SK-N-SH treated with all-trans-retinoic acid at 6 μM for 48 hours (cell line): ENCODE data around the gene SMCR8.

Experiments
- ATAC-seq: fragments of 200-7000 bp; cut with Tn5 transposase; 3 replicates; pipeline ENCODE4 v1.9.1; 2020; ENCODE audit warnings: mild to moderate bottlenecking, moderate library complexity
- ARNTL ChIP-seq: fragments of 450-650 bp; formaldehyde crosslinking; IDR thresholded peaks from 2 replicates; pipeline ENCODE4 v1.5.0; 2020; ENCODE audit warnings: low read depth, mild to moderate bottlenecking, moderate library complexity, borderline replicate concordance
- BACH2 ChIP-seq: fragments of 250-450 bp; sonication (Bioruptor Pico); IDR thresholded peaks from 2 replicates; pipeline ENCODE4 v1.9.0; 2021; ENCODE audit warnings: mild to moderate bottlenecking, borderline replicate concordance
- CREB5 ChIP-seq: fragments of 250-450 bp; sonication (Bioruptor Pico); IDR thresholded peaks from 2 replicates; pipeline ENCODE4 v1.5.1; 2020; ENCODE audit warnings: low read depth, mild to moderate bottlenecking, moderate library complexity
- ESRRG ChIP-seq: fragments of 250-450 bp; sonication (Bioruptor Pico); IDR thresholded peaks from 2 replicates; pipeline ENCODE4 v1.6.1; 2021; ENCODE audit warnings: mild to moderate bottlenecking
- GLIS3 ChIP-seq: fragments of 250-450 bp; sonication (Bioruptor Pico); IDR thresholded peaks from 2 replicates; pipeline ENCODE4 v1.5.0; 2020; ENCODE audit warnings: mild to moderate bottlenecking, moderate library complexity
- ISL1 ChIP-seq: fragments of 250-450 bp; sonication (Bioruptor Pico); IDR thresholded peaks from 2 replicates; pipeline ENCODE4 v2.1.2; 2022; ENCODE audit warnings: mild to moderate bottlenecking, moderate library complexity
- OSR1 ChIP-seq: fragments of 250-450 bp; sonication (Bioruptor Pico); IDR thresholded peaks from 2 replicates; pipeline ENCODE4 v1.8.0; 2022; ENCODE audit warnings: moderate library complexity, mild to moderate bottlenecking, inconsistent platforms
- PPARA ChIP-seq: fragments of 250-450 bp; sonication (Bioruptor Pico); IDR thresholded peaks from 2 replicates; pipeline ENCODE4 v1.5.0; 2020; ENCODE audit warnings: mild to moderate bottlenecking, borderline replicate concordance
- RARB ChIP-seq: fragments of 250-450 bp; sonication (Bioruptor Pico); IDR thresholded peaks from 2 replicates; pipeline ENCODE4 v1.8.0; 2021; ENCODE audit warnings: mild to moderate bottlenecking, moderate library complexity
- SNAI2 ChIP-seq: fragments of 250-450 bp; sonication (Bioruptor Pico); IDR thresholded peaks from 2 replicates; pipeline ENCODE4 v1.5.0; 2020; ENCODE audit warnings: mild to moderate bottlenecking, moderate library complexity
- TCF4 ChIP-seq: fragments of 250-450 bp; sonication (Bioruptor Pico); IDR thresholded peaks from 2 replicates; pipeline ENCODE4 v1.8.0; 2021; ENCODE audit warnings: mild to moderate bottlenecking, moderate library complexity, borderline replicate concordance
- TOX ChIP-seq: fragments of 250-450 bp; sonication (Bioruptor Pico); IDR thresholded peaks from 2 replicates; pipeline ENCODE4 v1.8.0; 2021; ENCODE audit warnings: mild to moderate bottlenecking, moderate library complexity, borderline replicate concordance
- ZC3H10 ChIP-seq: fragments of 250-450 bp; sonication (Bioruptor Pico); IDR thresholded peaks from 2 replicates; pipeline ENCODE4 v1.5.1; 2021; ENCODE audit warnings: mild to moderate bottlenecking, moderate library complexity
- ZFP3 ChIP-seq: fragments of 250-450 bp; sonication (Bioruptor Pico); IDR thresholded peaks from 2 replicates; pipeline ENCODE4 v1.5.0; 2020; ENCODE audit warnings: mild to moderate bottlenecking, moderate library complexity
- ZFP30 ChIP-seq: fragments of 450-650 bp; formaldehyde crosslinking; IDR thresholded peaks from 2 replicates; pipeline ENCODE4 v1.5.0; 2022; ENCODE audit warnings: mild to moderate bottlenecking, moderate library complexity
- ZNF565 ChIP-seq: fragments of 450-650 bp; formaldehyde crosslinking; conservative IDR thresholded peaks from 2 replicates; pipeline ENCODE4 v1.5.0; 2020; ENCODE audit warnings: low read depth, mild to moderate bottlenecking, moderate library complexity
- ZNF70 ChIP-seq: fragments of 450-650 bp; formaldehyde crosslinking; IDR thresholded peaks from 2 replicates; pipeline ENCODE4 v1.5.0; 2020; ENCODE audit warnings: mild to moderate bottlenecking, moderate library complexity
- ZNF8 ChIP-seq: fragments of 450-650 bp; formaldehyde crosslinking; IDR thresholded peaks from 2 replicates; pipeline ENCODE4 v1.5.0; 2020; ENCODE audit warnings: mild to moderate bottlenecking, moderate library complexity
- TF ChIP-seq, protein P1 (sequence below): fragments of 250-450 bp; sonication (Bioruptor Pico); IDR thresholded peaks from 2 replicates; pipeline ENCODE4 v1.5.1; 2021; ENCODE audit warnings: mild to moderate bottlenecking, moderate library complexity
- TF ChIP-seq, protein P2 (sequence below): fragments of 250-450 bp; sonication (Bioruptor Pico); IDR thresholded peaks from 2 replicates; pipeline ENCODE4 v1.8.0; 2021; ENCODE audit warnings: low read depth, mild to moderate bottlenecking, moderate library complexity, borderline replicate concordance
- TF ChIP-seq, protein P3 (sequence below): fragments of 250-450 bp; sonication (Bioruptor Pico); IDR thresholded peaks from 2 replicates; pipeline ENCODE4 v1.5.0; 2020; ENCODE audit warnings: mild to moderate bottlenecking, moderate library complexity

The SMCR8 gene, protein sequence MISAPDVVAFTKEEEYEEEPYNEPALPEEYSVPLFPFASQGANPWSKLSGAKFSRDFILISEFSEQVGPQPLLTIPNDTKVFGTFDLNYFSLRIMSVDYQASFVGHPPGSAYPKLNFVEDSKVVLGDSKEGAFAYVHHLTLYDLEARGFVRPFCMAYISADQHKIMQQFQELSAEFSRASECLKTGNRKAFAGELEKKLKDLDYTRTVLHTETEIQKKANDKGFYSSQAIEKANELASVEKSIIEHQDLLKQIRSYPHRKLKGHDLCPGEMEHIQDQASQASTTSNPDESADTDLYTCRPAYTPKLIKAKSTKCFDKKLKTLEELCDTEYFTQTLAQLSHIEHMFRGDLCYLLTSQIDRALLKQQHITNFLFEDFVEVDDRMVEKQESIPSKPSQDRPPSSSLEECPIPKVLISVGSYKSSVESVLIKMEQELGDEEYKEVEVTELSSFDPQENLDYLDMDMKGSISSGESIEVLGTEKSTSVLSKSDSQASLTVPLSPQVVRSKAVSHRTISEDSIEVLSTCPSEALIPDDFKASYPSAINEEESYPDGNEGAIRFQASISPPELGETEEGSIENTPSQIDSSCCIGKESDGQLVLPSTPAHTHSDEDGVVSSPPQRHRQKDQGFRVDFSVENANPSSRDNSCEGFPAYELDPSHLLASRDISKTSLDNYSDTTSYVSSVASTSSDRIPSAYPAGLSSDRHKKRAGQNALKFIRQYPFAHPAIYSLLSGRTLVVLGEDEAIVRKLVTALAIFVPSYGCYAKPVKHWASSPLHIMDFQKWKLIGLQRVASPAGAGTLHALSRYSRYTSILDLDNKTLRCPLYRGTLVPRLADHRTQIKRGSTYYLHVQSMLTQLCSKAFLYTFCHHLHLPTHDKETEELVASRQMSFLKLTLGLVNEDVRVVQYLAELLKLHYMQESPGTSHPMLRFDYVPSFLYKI

GRCh38 chr17:18314731-18315561, at the start of gene SMCR8, which contains the start of gene TOP3A:
TSS of gene SMCR8 (plus strand) at chr17:18315293. CDS start at chr17:18315790, 497 bp downstream.
TSS of gene TOP3A (minus strand) at chr17:18314994. CDS start at chr17:18314778, 216 bp downstream.
- TF ChIP-seq TOX (no peak), SNAI2 (no peak), ZNF70 (CRISPR knock-in tag) (no peak), ARNTL (CRISPR knock-in tag) (no peak), PPARA (no peak), ZFP3 (CRISPR knock-in tag) (no peak)
- TF ChIP-seq, protein P1, sequence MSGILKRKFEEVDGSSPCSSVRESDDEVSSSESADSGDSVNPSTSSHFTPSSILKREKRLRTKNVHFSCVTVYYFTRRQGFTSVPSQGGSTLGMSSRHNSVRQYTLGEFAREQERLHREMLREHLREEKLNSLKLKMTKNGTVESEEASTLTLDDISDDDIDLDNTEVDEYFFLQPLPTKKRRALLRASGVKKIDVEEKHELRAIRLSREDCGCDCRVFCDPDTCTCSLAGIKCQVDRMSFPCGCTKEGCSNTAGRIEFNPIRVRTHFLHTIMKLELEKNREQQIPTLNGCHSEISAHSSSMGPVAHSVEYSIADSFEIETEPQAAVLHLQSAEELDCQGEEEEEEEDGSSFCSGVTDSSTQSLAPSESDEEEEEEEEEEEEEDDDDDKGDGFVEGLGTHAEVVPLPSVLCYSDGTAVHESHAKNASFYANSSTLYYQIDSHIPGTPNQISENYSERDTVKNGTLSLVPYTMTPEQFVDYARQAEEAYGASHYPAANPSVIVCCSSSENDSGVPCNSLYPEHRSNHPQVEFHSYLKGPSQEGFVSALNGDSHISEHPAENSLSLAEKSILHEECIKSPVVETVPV (CRISPR knock-in tag) = no peak
- TF ChIP-seq, protein P2, sequence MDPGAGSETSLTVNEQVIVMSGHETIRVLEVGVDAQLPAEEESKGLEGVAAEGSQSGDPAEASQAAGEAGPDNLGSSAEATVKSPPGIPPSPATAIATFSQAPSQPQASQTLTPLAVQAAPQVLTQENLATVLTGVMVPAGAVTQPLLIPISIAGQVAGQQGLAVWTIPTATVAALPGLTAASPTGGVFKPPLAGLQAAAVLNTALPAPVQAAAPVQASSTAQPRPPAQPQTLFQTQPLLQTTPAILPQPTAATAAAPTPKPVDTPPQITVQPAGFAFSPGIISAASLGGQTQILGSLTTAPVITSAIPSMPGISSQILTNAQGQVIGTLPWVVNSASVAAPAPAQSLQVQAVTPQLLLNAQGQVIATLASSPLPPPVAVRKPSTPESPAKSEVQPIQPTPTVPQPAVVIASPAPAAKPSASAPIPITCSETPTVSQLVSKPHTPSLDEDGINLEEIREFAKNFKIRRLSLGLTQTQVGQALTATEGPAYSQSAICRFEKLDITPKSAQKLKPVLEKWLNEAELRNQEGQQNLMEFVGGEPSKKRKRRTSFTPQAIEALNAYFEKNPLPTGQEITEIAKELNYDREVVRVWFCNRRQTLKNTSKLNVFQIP = no peak
- TF ChIP-seq, all 23 proteins: peak for 0
- peak; percentile 96 for ATAC-seq

- no peak for TF ChIP-seq PPARA
- no peak for TF ChIP-seq ISL1 (CRISPR knock-in tag)
- TF ChIP-seq GLIS3 (CRISPR knock-in tag) = no peak
- no peak for TF ChIP-seq ZFP30 (CRISPR knock-in tag)
- no peak; the same call in 2 of the 3 replicates for ATAC-seq
Observed at GRCh38 chr17:18267366-18267765, 47.7 kb upstream of the SMCR8 start.

GRCh38 chr17:18267927-18268711, 47.0 kb upstream of the SMCR8 start:
- TF ChIP-seq ZNF565 (CRISPR knock-in tag) (no peak), CREB5 (no peak), ZNF70 (CRISPR knock-in tag) (no peak), SNAI2 (no peak), ZC3H10 (CRISPR knock-in tag) (no peak), PPARA (no peak), BACH2 (CRISPR knock-in tag) (no peak), RARB (CRISPR knock-in tag) (no peak), TCF4 (CRISPR knock-in tag) (no peak), ESRRG (CRISPR knock-in tag) (no peak), OSR1 (CRISPR knock-in tag) (no peak), ARNTL (CRISPR knock-in tag) (no peak), ZNF8 (CRISPR knock-in tag) (no peak)
- TF ChIP-seq, protein P3, sequence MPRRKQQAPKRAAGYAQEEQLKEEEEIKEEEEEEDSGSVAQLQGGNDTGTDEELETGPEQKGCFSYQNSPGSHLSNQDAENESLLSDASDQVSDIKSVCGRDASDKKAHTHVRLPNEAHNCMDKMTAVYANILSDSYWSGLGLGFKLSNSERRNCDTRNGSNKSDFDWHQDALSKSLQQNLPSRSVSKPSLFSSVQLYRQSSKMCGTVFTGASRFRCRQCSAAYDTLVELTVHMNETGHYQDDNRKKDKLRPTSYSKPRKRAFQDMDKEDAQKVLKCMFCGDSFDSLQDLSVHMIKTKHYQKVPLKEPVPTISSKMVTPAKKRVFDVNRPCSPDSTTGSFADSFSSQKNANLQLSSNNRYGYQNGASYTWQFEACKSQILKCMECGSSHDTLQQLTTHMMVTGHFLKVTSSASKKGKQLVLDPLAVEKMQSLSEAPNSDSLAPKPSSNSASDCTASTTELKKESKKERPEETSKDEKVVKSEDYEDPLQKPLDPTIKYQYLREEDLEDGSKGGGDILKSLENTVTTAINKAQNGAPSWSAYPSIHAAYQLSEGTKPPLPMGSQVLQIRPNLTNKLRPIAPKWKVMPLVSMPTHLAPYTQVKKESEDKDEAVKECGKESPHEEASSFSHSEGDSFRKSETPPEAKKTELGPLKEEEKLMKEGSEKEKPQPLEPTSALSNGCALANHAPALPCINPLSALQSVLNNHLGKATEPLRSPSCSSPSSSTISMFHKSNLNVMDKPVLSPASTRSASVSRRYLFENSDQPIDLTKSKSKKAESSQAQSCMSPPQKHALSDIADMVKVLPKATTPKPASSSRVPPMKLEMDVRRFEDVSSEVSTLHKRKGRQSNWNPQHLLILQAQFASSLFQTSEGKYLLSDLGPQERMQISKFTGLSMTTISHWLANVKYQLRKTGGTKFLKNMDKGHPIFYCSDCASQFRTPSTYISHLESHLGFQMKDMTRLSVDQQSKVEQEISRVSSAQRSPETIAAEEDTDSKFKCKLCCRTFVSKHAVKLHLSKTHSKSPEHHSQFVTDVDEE (CRISPR knock-in tag) = no peak
- TF ChIP-seq, protein P2 = no peak
- ATAC-seq = peak; percentile 45
